ENCODE data around the gene FUBP1. TPM values are rescaled to one million over a fixed set of nuclear protein-coding genes. Genes with fewer than 3 reads are reported as not detected.

FUBP1 gene
- total RNA-seq, 2 experiments from 2014 or later: 234 to 301 TPM

GRCh38 chr1:78015148-78015547, 36.3 kb upstream of the FUBP1 start:
- Histone ChIP-seq H3K9me3 (ENCODE audit: low read length) (no peaks in the 10 kb centered on the region), H3K79me2 (ENCODE audit: insufficient read depth, low read depth, low read length) (no peaks in the 10 kb centered on the region), H3K4me1 (ENCODE audit: insufficient read depth, low read length, poor library complexity, severe bottlenecking) (no peaks in the 10 kb centered on the region), H3K4me3 (ENCODE audit: low read depth, low read length, poor library complexity, severe bottlenecking) (no peak overlapping the region), H3K36me3 (ENCODE audit: insufficient read depth, low read length) (0 out of 2 replicates have a peak, but pooled peaks cover 9% of the 10 kb centered on the region), H2AFZ (ENCODE audit: low read length) (no peak overlapping the region), H3K9me2 (ENCODE audit: insufficient read depth, low read length) (no peaks in the 10 kb centered on the region), H3K27ac (ENCODE audit: low read depth, low read length, poor library complexity, severe bottlenecking) (no peak overlapping the region), H3K4me2 (ENCODE audit: low read length) (no peak overlapping the region), H4K20me1 (ENCODE audit: insufficient read depth, low read length) (no peaks in the 10 kb centered on the region)
- DNase-seq (ENCODE audit: low spot score): no peak
- no TSS peak for BruUV-seq (replicated peaks)
- TF ChIP-seq CTCF (conservative IDR thresholded peaks at IDR 0.05; ENCODE audit: low read length): no peak
- TF ChIP-seq EZH2phosphoT487 (IDR thresholded peaks at IDR 0.05; ENCODE audit: borderline replicate concordance, low read depth, low read length): no peak
- intact Hi-C loops (cut with micrococcal nuclease; ENCODE audit: unreplicated experiment): no loop called here
- POLR2A ChIA-PET: interaction anchor here (0.7 to 1.6 kb wide), 4 partner anchors 9 to 1049 kb away, joined by 5 to 7 read pairs (median 6); partner anchors contain the start of gene DNAJB4
- CTCF ChIA-PET (ENCODE audit: unreplicated experiment): no interaction called here

GRCh38 chr1:78011050-78011449, 32.2 kb upstream of the FUBP1 start:
- H3K4me1 ChIP-seq (ENCODE audit: insufficient read depth, low read length, poor library complexity, severe bottlenecking): peaks cover 9% of the 10 kb centered on the region
- intact Hi-C loops (cut with micrococcal nuclease; ENCODE audit: unreplicated experiment): no loop called here
- H3K36me3 ChIP-seq (ENCODE audit: insufficient read depth, low read length): 0 out of 2 replicates have a peak, but pooled peaks cover 8% of the 10 kb centered on the region
- TF ChIP-seq CTCF (conservative IDR thresholded peaks at IDR 0.05; ENCODE audit: low read length): no peak
- no peak for TF ChIP-seq EZH2phosphoT487 (IDR thresholded peaks at IDR 0.05; ENCODE audit: borderline replicate concordance, low read depth, low read length)
- no peak overlapping the region for H3K4me3 ChIP-seq (ENCODE audit: low read depth, low read length, poor library complexity, severe bottlenecking)
- no peak overlapping the region for H3K27ac ChIP-seq (ENCODE audit: low read depth, low read length, poor library complexity, severe bottlenecking)
- H2AFZ ChIP-seq (ENCODE audit: low read length): no peak overlapping the region
- H4K20me1 ChIP-seq (ENCODE audit: insufficient read depth, low read length): no peaks in the 10 kb centered on the region
- H3K4me2 ChIP-seq (ENCODE audit: low read length): no peak overlapping the region
- H3K9me3 ChIP-seq (ENCODE audit: low read length): no peaks in the 10 kb centered on the region
- no peak for DNase-seq (ENCODE audit: low spot score)
- H3K79me2 ChIP-seq (ENCODE audit: insufficient read depth, low read depth, low read length): peaks cover 6% of the 10 kb centered on the region; the same call in 1 of the 2 replicates
- BruUV-seq (replicated peaks): no TSS peak
- H3K9me2 ChIP-seq (ENCODE audit: insufficient read depth, low read length): no peaks in the 10 kb centered on the region
- CTCF ChIA-PET (ENCODE audit: unreplicated experiment): no interaction called here
- POLR2A ChIA-PET: interaction anchor here (0.7 to 1.5 kb wide), 4 partner anchors 9 to 33 kb away, joined by 3 to 6 read pairs (median 4); partner anchors contain the start of gene FUBP1

- H3K9me3 ChIP-seq (ENCODE audit: low read length): no peaks in the 10 kb centered on the region
- no peaks in the 10 kb centered on the region for H4K20me1 ChIP-seq (ENCODE audit: insufficient read depth, low read length)
- no peak for DNase-seq (ENCODE audit: low spot score)
- TF ChIP-seq CTCF (conservative IDR thresholded peaks at IDR 0.05; ENCODE audit: low read length) (no peak), EZH2phosphoT487 (IDR thresholded peaks at IDR 0.05; ENCODE audit: borderline replicate concordance, low read depth, low read length) (no peak)
- H3K4me1 ChIP-seq (ENCODE audit: insufficient read depth, low read length, poor library complexity, severe bottlenecking): peaks cover 19% of the 10 kb centered on the region
- CTCF ChIA-PET (ENCODE audit: unreplicated experiment): no interaction called here
- intact Hi-C loops (cut with micrococcal nuclease; ENCODE audit: unreplicated experiment): loop anchor here (10.0 kb wide), 1 partner anchor 255 kb away; the partner anchor contains the start of gene USP33
- no peak overlapping the region for H3K4me2 ChIP-seq (ENCODE audit: low read length)
- H3K9me2 ChIP-seq (ENCODE audit: insufficient read depth, low read length): no peaks in the 10 kb centered on the region
- H2AFZ ChIP-seq (ENCODE audit: low read length): no peak overlapping the region
- BruUV-seq (replicated peaks): no TSS peak
- H3K4me3 ChIP-seq (ENCODE audit: low read depth, low read length, poor library complexity, severe bottlenecking): no peak overlapping the region
- H3K27ac ChIP-seq (ENCODE audit: low read depth, low read length, poor library complexity, severe bottlenecking): no peak overlapping the region
- H3K36me3 ChIP-seq (ENCODE audit: insufficient read depth, low read length): 0 out of 2 replicates have a peak, but pooled peaks cover 5% of the 10 kb centered on the region
- POLR2A ChIA-PET: interaction anchor here (0.6 to 1.5 kb wide), 3 partner anchors 8 to 326 kb away, joined by 3 to 6 read pairs (median 4); partner anchors contain the start of gene FUBP1
- H3K79me2 ChIP-seq (ENCODE audit: insufficient read depth, low read depth, low read length): peaks cover 19% of the 10 kb centered on the region; the same call in 1 of the 2 replicates
Measured at GRCh38 chr1:78009836-78010235, 31.0 kb upstream of the FUBP1 start.

All from OCI-LY7 (cell line).